GOT3 (cell line): ENCODE data around the gene RHBDF2.
A peak's percentile ranks its signal among the peaks of the same experiment; 100 is the strongest.

Experiments used
- DNase-seq: peaks from one replicate; lab custom pipeline; 2025; ENCODE audit warnings: mixed read lengths; lab: John Stamatoyannopoulos, UW

RHBDF2 gene

DNA sequence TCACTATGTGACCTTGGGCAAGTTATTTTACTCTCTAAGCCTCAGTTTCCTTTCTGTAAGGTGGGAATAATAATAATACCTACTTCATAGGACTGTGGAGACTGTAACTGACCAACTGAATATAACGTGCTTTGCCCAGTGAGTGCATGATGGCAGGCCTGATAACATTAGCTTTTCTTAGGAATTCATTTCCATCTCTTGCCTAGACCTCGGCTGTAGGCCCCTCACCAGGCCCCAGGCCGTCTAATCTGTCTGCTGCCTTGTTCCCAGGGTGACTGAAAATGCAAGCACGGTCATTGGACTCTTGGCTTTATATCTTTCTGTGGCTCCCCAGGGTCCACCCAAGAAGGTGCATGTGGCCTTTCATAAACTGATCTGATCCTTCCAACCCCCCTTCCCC lies 41.5 kb downstream of the RHBDF2 start:
- DNase-seq: no peak

DNA sequence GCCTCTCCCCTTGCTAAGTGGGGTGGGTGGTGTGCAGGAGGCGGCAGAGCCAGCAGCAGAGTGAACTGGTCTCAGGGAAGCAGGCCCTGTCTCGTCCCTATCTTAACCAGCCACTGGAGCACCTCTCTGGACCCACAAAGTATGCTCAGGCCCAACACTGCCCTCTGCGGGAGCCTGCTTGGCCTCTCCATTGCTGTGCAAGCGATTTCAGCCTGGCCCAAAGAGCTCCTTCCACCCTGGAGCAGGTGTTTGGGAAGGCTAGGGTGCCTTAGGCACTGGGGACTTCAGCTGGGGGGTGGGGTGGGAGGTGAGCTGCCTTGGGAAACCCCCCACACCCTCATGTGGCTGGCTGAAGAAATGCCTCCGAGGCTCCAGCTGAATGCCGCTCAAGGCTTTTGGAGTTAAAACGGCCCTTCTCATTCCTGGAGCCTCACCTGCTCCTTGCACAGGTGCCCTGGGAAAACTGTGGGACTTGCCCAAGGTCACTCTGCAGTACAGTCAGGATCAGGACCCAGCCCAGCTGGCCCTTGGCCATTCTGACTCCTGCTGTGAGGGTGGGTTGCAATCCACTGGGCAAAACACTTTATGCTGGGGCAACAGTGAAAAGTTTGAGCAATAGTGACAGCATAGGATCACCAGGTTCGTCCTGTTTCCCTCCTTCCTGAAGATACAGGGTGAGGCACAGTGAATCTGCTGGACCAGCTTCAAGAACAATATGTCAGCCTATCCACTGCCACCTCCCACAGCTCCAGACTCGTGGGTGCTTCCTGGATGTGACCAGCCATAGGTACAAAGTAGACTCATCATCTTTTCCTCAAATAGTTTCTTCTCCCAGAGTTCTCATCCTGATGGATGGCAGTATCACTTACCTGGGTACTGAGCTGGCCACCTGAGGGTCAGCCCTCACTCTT lies 42.4 kb downstream of the RHBDF2 start:
- DNase-seq: no peak

GRCh38 chr17:76453431-76453743 lies 47.8 kb downstream of the RHBDF2 start:
- DNase-seq: no peak

GRCh38 chr17:76452660-76453430 lies 48.4 kb downstream of the RHBDF2 start, which contains the start of gene UBE2O:
UBE2O (minus strand) TSS chr17:76453152; CDS start chr17:76453141, 11 bp downstream.
- DNase-seq: peak; percentile 70

DNA sequence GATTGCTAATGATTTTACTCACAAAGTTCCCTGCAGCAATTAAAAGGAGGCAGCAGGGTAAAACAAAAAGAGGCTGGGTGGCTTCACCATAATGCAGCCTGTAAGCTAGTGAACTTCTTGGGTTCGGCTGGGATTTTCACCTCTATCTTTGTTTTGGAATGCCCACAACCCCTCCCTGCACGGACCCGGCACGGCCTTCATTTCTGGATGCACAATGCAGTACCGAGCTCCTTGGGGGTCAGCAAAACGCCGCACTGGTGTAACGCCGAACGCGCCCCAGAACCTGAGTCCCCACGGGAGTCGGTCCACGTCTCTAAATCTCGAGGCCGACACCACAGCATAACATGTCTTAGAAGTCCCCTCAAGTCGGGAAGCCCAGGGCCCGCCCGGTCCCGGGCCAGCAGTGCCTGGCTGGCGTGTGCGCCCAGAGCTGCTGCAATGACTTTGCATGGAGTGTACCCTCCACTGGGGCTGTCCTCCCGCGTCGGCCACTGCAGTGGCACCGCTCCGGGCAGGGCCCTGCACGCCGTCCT lies 49.0 kb downstream of the RHBDF2 start:
- DNase-seq: no peak

GRCh38 chr17:76451506-76451905 lies 49.7 kb downstream of the RHBDF2 start:
- DNase-seq: no peak

GRCh38 chr17:76449126-76449525 lies 52.1 kb downstream of the RHBDF2 start:
- DNase-seq: no peak

DNA sequence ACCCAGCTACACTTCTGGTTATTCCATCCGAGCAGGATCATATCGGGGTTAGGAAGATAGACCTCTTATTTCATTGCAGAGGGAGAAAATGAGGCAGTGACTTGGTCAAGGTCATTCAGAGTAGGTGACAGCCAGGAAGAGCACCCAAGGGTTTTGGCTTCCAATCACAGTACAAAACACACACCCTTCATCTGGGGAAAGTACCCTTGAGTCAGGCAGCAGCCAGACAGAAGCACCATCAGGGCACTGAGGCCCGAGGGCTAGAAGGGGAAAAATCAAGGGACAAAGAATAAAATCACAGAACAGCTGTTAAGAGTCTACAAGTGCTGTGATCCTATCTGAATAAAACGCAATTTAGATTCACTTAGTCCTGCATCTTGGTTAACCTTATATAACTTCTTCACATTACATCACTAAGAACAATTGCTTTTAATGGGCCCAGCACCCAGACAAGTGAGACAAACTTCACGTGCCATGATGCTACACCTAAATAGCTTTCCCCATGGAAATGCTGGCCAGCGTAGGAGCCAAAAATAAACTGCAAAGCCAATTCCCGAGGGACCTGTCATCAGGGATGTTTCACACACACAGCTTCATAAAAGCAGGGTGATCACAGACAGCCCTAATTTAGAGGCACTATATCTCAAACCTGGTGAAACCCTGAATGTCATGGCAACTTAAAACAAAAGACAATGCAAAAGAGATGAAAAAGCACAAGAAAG lies 53.1 kb downstream of the RHBDF2 start:
- no peak for DNase-seq

DNA sequence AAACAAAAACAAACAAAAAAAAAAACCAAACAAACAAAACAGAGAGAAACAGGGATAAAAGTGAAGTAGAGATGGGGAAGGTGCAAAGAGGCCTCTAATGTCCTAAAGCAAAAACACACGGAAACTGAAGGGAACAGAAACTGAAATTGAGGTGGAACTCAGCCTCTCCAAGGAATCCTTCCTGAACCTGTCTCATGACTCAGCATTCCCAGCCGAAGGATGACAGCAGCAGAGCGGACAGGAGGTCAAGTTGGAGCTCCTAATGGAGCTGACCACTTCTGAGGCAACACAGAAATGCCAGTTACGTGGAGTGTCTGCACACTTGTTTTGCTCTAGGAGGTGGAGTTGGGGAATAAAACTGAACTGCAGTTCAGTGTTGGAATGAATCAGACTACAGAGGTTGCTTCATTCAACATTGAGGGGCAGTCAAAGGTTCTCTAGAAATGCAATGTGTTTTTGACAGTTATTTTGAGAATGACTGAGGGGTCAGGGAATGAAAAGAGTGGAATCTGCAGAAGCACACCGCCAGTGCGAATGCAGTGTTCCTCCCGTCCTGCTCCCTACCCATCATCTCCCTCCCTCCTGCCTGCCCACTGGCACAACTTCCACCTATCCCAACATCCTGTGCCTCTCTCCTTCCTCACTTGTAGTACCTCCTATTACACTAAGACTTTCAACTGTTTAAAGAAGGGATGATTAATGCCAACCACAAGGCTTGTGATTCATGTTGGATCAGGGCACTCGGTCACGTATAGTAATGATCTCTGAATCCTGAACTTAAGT lies 54.6 kb downstream of the RHBDF2 start:
- DNase-seq: no peak

GRCh38 chr17:76445697-76446448 lies 55.4 kb downstream of the RHBDF2 start:
- DNase-seq: no peak

- no peak for DNase-seq
Observed at GRCh38 chr17:76444518-76445311, 56.5 kb downstream of the RHBDF2 start.

GRCh38 chr17:76442341-76443338 lies 58.6 kb downstream of the RHBDF2 start:
- DNase-seq: no peak

DNA sequence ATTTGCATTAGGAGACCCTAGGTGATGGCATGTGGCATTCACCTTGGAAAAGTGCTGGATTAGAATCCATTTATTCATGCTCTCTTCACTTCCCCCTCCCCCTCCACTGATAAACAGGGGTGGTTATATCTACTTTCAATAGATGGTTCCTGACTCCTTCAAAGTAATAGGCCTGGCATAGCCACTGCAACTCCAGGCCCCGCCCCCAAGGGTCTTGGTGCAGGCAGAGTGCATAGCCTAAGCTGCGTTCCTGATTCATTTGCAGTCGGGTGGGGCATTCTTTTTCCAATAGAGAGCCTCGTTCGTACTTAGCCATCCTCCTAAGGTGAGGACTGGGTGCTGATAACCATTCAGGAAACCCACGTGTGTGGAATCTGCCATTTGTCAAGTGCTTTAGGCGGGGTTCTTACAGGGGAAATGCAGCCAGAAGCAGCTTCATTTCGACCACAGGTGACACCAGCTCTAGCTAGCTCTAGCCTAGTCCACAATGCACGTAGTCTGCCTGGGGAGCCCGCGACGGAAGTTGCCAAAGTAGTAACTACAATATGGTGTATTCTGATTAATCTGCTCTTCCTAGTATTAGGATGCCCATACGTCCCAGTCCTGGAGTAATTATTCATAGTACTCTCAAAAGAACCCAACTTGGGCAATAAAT lies 59.4 kb downstream of the RHBDF2 start:
- DNase-seq: no peak

GRCh38 chr17:76440751-76441362 lies 60.4 kb downstream of the RHBDF2 start:
- no peak for DNase-seq

DNA sequence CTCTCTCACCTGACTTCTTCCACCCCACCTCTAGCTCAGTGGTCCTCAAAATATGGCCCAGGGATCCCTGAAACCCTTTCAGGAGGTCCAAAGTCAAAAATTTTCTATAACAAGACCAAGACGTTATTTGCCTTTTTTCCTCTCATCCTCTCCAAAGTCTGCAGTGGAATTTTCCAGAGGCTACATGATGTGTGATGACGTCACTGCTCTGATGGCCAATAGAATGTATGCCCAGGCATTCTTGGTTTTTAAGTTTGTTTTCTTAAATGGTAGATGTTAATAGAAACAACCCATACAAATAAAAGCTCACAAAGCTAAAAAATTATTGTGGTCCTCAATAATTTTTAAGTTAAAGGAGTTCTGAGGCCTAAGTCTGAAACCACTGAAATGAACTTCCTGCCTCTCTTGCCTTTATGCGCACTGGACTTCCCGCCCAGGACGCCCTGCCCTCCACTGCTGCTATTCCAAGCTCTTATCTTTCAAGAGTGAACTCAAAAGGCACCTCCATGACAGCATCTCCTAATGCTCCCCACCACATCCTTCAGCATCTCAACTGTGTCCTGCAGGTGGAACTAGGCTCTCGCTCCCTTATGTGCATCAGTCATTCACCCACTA lies 61.8 kb downstream of the RHBDF2 start:
- DNase-seq: no peak

DNA sequence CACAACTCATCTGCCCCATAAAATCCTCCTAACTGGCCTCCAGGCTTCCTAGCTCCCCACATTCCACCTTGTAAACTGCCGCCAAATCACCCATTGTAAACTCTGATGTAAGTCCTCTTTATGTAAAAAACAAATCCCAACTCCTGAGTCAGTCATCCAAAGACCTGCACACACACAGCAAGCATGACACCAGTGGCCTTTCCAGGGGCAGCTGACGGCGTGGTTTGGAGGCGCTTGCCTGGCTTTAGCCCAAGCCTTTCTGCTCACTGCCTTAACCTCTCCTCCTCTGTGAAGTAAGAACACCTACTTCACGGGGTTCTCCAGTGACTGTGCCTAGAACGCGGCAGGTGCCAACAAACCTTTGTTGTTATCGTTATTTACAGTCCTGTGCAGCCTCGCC lies 62.3 kb downstream of the RHBDF2 start:
- no peak for DNase-seq
